VCaP (cell line): ENCODE results near the gene SSBP3.

ENCODE experiments used
- H3K27ac ChIP-seq: fragments of 450-650 bp; 2 replicates; pipeline ENCODE4 v1.5.1; 2017
- TF ChIP-seq, protein P1 (sequence below): fragments of 450-650 bp; conservative IDR thresholded peaks from 2 replicates; pipeline ENCODE4 v1.5.1; 2017; ENCODE audit warnings: mild to moderate bottlenecking, moderate library complexity

SSBP3 gene

DNA sequence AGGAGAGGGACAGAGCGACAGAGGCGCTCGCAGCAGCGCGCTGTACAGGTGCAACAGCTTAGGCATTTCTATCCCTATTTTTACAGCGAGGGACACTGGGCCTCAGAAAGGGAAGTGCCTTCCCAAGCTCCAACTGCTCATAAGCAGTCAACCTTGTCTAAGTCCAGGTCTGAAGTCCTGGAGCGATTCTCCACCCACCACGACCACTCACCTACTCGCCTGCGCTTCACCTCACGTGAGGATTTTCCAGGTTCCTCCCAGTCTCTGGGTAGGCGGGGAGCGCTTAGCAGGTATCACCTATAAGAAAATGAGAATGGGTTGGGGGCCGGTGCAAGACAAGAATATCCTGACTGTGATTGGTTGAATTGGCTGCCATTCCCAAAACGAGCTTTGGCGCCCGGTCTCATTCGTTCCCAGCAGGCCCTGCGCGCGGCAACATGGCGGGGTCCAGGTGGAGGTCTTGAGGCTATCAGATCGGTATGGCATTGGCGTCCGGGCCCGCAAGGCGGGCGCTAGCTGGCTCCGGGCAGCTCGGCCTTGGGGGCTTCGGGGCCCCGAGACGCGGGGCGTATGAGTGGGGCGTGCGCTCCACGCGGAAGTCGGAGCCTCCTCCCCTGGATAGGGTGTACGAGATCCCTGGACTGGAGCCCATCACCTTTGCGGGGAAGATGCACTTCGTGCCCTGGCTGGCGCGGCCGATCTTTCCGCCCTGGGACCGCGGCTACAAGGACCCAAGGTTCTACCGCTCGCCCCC is 206.3 kb downstream of the SSBP3 start, which contains the start of the genes CYB5RL and MRPL37:
TSS of gene CYB5RL (minus strand) at position 266 of the 754 bp plus-strand sequence. CDS start 4,414 bp downstream, outside the sequence.
TSS of gene MRPL37 (plus strand) at position 403 of the 754 bp plus-strand sequence. CDS start at position 480, 77 bp downstream.
- H3K27ac ChIP-seq = peak within 1 kb of the TSS; percentile 80
- TF ChIP-seq, protein P1, sequence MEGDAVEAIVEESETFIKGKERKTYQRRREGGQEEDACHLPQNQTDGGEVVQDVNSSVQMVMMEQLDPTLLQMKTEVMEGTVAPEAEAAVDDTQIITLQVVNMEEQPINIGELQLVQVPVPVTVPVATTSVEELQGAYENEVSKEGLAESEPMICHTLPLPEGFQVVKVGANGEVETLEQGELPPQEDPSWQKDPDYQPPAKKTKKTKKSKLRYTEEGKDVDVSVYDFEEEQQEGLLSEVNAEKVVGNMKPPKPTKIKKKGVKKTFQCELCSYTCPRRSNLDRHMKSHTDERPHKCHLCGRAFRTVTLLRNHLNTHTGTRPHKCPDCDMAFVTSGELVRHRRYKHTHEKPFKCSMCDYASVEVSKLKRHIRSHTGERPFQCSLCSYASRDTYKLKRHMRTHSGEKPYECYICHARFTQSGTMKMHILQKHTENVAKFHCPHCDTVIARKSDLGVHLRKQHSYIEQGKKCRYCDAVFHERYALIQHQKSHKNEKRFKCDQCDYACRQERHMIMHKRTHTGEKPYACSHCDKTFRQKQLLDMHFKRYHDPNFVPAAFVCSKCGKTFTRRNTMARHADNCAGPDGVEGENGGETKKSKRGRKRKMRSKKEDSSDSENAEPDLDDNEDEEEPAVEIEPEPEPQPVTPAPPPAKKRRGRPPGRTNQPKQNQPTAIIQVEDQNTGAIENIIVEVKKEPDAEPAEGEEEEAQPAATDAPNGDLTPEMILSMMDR = no peak

- TF ChIP-seq, protein P1 = no peak
- peak overlapping the region; percentile 80 for H3K27ac ChIP-seq
Observed at GRCh38 chr1:54199151-54199764, 206.9 kb downstream of the SSBP3 start.

DNA sequence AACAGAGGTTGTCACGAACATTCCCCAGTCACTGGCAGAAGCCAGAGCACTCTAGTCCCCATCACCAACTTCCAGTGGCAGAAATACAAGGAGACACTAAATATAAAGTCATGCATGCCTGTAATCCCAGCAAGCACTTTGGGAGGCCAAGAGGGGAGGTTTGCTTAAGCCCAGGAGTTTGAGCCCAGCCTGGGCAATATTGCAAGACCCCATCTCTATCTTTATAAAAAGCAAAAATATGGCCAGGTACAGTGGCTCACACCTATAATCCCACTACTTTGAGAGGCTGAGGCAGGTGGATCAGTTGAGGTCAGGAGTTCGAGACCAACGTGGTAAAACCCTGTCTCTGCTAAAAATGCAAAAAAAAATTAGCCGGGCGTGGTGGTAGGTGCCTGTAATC is 212.7 kb downstream of the SSBP3 start:
- no peak overlapping the region for H3K27ac ChIP-seq
- TF ChIP-seq, protein P1 = no peak

- TF ChIP-seq, protein P1 = no peak
- H3K27ac ChIP-seq = no peak overlapping the region
Observed at GRCh38 chr1:54191525-54191924, 214.7 kb downstream of the SSBP3 start.

DNA sequence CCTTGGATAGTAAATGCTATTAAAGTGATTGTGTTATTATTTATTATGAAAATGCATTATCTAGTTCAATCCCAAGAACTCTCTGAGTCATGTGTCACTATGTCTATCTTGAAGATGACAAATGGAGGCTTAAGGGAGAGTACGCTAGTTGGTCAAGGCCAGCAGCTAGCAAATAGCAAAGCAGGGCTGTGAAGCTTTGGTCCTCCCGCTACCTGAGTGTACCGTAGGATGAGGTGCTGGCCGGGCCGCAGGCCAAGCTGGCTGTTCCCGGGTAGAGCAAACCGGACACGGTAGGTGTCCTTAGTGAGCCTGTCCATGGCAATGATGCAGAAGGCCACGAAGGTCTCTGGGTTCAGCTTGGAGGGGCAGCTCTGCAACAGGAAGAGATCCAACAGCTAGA is 215.7 kb downstream of the SSBP3 start:
- TF ChIP-seq, protein P1 = no peak
- H3K27ac ChIP-seq = no peak overlapping the region

- H3K27ac ChIP-seq = no peak overlapping the region
- TF ChIP-seq, protein P1 = no peak
Observed at GRCh38 chr1:54188291-54188690, 217.9 kb downstream of the SSBP3 start.

DNA sequence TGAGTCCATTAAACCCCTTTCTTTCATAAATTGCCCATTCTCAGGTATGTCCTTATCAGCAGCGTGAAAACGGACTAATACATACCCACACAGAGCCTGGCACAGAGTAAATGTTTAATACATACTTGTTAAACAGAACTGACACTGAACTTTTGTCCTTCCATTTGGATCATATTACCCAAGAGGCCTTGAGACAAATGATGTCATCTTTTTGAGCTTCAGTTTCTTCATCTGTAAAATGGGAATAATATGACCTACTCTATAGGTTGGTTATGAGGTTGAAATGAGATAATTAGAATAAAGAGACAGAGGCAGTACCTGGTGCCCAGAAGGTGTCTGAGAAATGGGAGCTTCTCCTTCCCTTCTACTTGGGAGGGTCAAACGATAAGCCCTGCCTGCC is 220.1 kb downstream of the SSBP3 start:
- no peak overlapping the region for H3K27ac ChIP-seq
- TF ChIP-seq, protein P1 = no peak
